Mesothelial cell of epicardium (in vitro differentiated cells): ENCODE data around the gene KCNH1. TPM values are rescaled to one million over a fixed set of nuclear protein-coding genes. Genes with fewer than 3 reads are reported as not detected.

Experiments used
- DNase-seq, 2 experiments: peaks; one replicate each; pipeline ENCODE4 v3.0.0; 2021; ENCODE audit warnings: low spot score in 2 of 2; ENCODE audit not compliant: unreplicated experiment in 2 of 2
- H3K27ac Mint-ChIP-seq: 2 replicates; pipeline ENCODE4 v1.8.0; 2021; ENCODE audit warnings: mixed read lengths
- H3K27me3 Mint-ChIP-seq: 2 replicates; pipeline ENCODE4 v1.8.0; 2021; ENCODE audit warnings: low read depth, mixed read lengths
- H3K36me3 Mint-ChIP-seq: 2 replicates; pipeline ENCODE4 v1.8.0; 2021; ENCODE audit warnings: mixed read lengths
- H3K4me1 Mint-ChIP-seq: 2 replicates; pipeline ENCODE4 v1.8.0; 2021; ENCODE audit warnings: mixed read lengths
- H3K4me3 Mint-ChIP-seq: 2 replicates; pipeline ENCODE4 v1.8.0; 2021; ENCODE audit warnings: mild to moderate bottlenecking, moderate library complexity, mixed read lengths
- H3K9me3 Mint-ChIP-seq: 2 replicates; pipeline ENCODE4 v1.8.0; 2021; ENCODE audit warnings: mixed read lengths
- CTCF ChIP-seq: fragments of 200-600 bp; sonication (generic); IDR thresholded peaks from one replicate; pipeline ENCODE4 v1.5.0; 2021; ENCODE audit warnings: antibody characterized with exemption; ENCODE audit not compliant: unreplicated experiment
- total RNA-seq: library from RNA; stranded (reverse); gene quantifications from 3 replicates; pipeline ENCODE4 v1.2.1, GENCODE V29; 2021

Gene KCNH1
- total RNA-seq, 1 donor from 2014 or later: 0.34 TPM

DNA sequence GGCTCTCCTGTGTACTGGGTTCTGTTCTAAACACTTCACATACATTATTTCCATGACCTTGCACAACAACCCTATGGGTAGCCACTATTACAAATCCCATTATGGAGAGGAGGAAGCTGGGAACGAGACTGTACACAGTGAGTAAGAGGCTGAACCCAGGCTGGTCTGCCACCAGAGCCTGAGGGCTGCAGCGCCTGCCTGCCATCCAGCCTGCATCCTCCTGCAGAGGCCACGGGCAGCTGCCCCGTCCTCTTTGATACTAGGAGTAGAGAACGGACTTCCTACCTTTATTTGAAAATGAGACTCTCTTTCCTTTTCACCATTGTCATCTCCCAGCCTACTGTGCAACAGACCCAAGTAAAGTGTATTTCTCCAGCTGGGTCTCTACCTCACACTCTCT is 435.3 kb downstream of the KCNH1 start:
- no peak overlapping the region for H3K4me3 Mint-ChIP-seq
- peaks cover 12% of the 10 kb centered on the region for H3K9me3 Mint-ChIP-seq
- no peak overlapping the region for H3K27ac Mint-ChIP-seq
- peaks cover 14% of the 10 kb centered on the region for H3K27me3 Mint-ChIP-seq
- no peaks in the 10 kb centered on the region for H3K4me1 Mint-ChIP-seq
- H3K36me3 Mint-ChIP-seq: peaks cover 7% of the 10 kb centered on the region
- no peak for DNase-seq
- TF ChIP-seq CTCF: no peak

DNA sequence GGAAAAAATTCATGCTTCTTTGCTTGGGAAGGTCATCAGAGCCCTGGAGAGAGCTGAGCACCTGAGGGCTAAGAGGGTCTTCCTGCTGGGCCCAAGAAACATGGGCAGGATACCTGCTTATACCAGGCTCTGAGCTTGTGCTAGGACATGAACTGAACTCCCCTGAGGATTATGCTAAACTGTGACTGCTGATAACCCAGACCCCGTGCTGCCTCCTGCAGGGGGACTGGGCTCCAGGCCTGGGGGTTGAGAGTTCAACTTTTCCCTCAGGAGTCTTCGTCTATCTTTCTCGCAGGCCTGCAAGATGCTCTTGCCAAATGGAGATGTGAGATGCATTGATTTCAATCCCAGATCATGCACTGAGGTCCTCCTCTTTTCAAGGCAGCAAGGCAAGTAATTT is 436.8 kb downstream of the KCNH1 start:
- peaks cover 6% of the 10 kb centered on the region for H3K36me3 Mint-ChIP-seq
- DNase-seq: no peak
- H3K4me1 Mint-ChIP-seq: no peaks in the 10 kb centered on the region
- no peak overlapping the region for H3K27ac Mint-ChIP-seq
- peaks cover 11% of the 10 kb centered on the region for H3K9me3 Mint-ChIP-seq
- no peak for TF ChIP-seq CTCF
- H3K4me3 Mint-ChIP-seq: no peak overlapping the region
- H3K27me3 Mint-ChIP-seq: peaks cover 22% of the 10 kb centered on the region

GRCh38 chr1:210696709-210697108 is 437.2 kb downstream of the KCNH1 start:
- Mint-ChIP-seq H3K9me3 (peaks cover 7% of the 10 kb centered on the region), H3K27ac (no peak overlapping the region), H3K36me3 (peaks cover 3% of the 10 kb centered on the region), H3K4me1 (no peaks in the 10 kb centered on the region), H3K4me3 (no peak overlapping the region), H3K27me3 (peaks cover 22% of the 10 kb centered on the region)
- TF ChIP-seq CTCF: no peak
- no peak for DNase-seq

GRCh38 chr1:210695026-210695425 is 438.9 kb downstream of the KCNH1 start:
- DNase-seq: no peak
- no peaks in the 10 kb centered on the region for H3K36me3 Mint-ChIP-seq
- no peak for TF ChIP-seq CTCF
- no peaks in the 10 kb centered on the region for H3K4me1 Mint-ChIP-seq
- peaks cover 22% of the 10 kb centered on the region for H3K27me3 Mint-ChIP-seq
- peaks cover 3% of the 10 kb centered on the region for H3K9me3 Mint-ChIP-seq
- no peak overlapping the region for H3K27ac Mint-ChIP-seq
- H3K4me3 Mint-ChIP-seq: no peak overlapping the region

DNA sequence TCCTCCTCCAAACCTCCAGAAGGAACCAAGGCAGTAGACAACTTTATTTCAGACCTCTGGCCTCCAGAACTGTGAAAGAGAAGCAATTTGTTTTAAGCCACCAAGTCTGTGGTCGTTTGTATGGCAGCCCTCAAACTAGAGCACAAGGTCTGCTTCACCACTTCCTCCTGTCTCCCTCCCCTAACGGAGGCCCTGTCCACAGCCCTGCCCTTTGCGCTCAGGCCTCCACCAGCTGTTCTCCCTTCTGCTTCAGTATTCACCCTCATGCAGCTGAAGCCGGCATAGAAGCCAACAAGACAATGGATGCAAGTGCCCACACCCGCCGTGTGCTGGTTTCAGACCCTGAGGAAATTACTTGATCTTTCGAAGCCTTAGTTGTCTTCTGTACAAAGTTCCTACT is 441.2 kb downstream of the KCNH1 start:
- Mint-ChIP-seq H3K4me3 (no peak overlapping the region), H3K9me3 (peaks cover 3% of the 10 kb centered on the region), H3K36me3 (no peaks in the 10 kb centered on the region), H3K4me1 (no peaks in the 10 kb centered on the region), H3K27ac (no peak overlapping the region), H3K27me3 (peaks cover 24% of the 10 kb centered on the region)
- no peak for TF ChIP-seq CTCF
- no peak for DNase-seq

DNA sequence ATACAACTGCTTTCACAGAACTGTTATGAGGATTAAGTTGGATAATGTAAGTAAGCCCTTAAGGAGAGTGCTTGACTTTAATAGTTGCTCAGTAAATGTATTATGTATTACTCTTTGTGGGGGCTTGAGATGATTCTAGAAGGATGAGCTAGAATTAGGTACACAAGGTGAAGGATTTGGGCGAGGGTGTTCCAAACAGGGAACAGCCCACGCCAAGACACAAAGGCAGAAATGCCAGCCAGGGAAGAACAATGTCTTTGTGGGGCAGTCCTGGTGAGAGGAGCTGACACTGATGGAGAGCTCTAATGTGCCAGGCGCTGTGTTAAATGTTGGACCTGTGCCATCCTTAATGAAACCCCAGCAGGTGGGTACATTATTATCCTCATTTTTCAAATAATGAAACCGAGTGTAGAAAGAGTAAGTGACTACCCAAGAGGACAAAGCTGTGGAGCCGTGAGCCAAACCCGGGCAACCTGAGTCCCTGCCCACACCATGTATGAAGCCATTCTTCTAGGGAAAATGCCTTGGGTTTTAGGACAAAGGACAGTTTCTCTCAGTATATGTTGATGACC is 442.8 kb downstream of the KCNH1 start:
- H3K4me1 Mint-ChIP-seq: peaks cover 9% of the 10 kb centered on the region
- no peak for TF ChIP-seq CTCF
- H3K27me3 Mint-ChIP-seq: peaks cover 21% of the 10 kb centered on the region
- no peak for DNase-seq
- peaks cover 3% of the 10 kb centered on the region for H3K9me3 Mint-ChIP-seq
- no peak overlapping the region for H3K4me3 Mint-ChIP-seq
- no peaks in the 10 kb centered on the region for H3K36me3 Mint-ChIP-seq
- H3K27ac Mint-ChIP-seq: no peak overlapping the region
